Upper lobe of left lung (tissue), 4 donors: ENCODE data around the gene ARHGEF3.

Source experiments
- CTCF ChIP-seq, 6 experiments: fragments of 450-650 bp in 4 of 6; fragments of 200-600 bp in 2 of 6; sonication (generic) in 2 of 6; IDR thresholded peaks; one replicate each; pipeline ENCODE4 v1.5.1; 2016 to 2019; ENCODE audit warnings: antibody characterized with exemption in 6 of 6
- EP300 ChIP-seq, 4 donors: sonication (generic); formaldehyde crosslinking; IDR thresholded peaks; one replicate each; pipeline ENCODE4 v1.5.1; 2017; ENCODE audit warnings: antibody characterized with exemption in 4 of 4, control low read depth in 2 of 4
- POLR2A ChIP-seq, 4 donors: fragments of 450-650 bp; IDR thresholded peaks; one replicate each; pipeline ENCODE4 v1.5.1; 2016 to 2017; ENCODE audit warnings: antibody characterized with exemption in 4 of 4, mild to moderate bottlenecking in 2 of 4

- TF ChIP-seq CTCF (IDR thresholded peaks at IDR 0.05) (no peak), POLR2A (IDR thresholded peaks at IDR 0.05) (no peak), EP300 (IDR thresholded peaks at IDR 0.05) (no peak)
Measured at GRCh38 chr3:56802378-56802745, 613 bp upstream of the ARHGEF3 start.
